GM18867 (cell line): ENCODE results near the gene ASB13.

Experiments
- ATAC-seq: cut with Tn5 transposase; IDR thresholded peaks from one replicate; pipeline ENCODE4 v1.9.1; 2021; ENCODE audit warnings: mild to moderate bottlenecking, moderate library complexity; ENCODE audit not compliant: unreplicated experiment

ASB13 gene

GRCh38 chr10:5591336-5591824 is 75.0 kb downstream of the ASB13 start:
- peak; percentile 38 for ATAC-seq

DNA sequence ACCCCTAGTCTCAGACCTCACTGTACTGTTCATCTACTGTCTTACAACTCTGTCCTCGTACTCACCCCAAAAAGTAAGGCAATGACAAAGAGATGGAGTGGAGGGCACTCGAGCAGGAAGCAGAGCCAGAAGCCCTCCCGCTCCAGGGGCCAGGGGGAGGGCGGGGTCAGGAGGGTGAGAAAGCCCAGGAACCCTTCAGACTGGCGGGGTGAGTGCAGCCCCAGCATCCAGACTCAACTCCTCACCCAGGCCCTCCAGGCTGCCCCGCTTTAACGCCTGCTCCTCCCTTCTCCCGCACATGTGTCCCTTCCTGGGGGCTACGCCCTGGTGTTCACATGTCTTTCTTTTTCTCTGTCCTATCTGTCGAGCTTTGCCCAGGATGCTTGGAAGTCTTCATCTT is 75.6 kb downstream of the ASB13 start:
- ATAC-seq: no peak

- no peak for ATAC-seq
These were observed 76.5 kb downstream of the ASB13 start for GRCh38 chr10:5589661-5590511.

- ATAC-seq: no peak
These were observed 77.3 kb downstream of the ASB13 start for GRCh38 chr10:5589011-5589660.
